GM18858 (cell line): ENCODE data around the gene FCN2.
"Not testable (repeated sequence)": the region's sequence is repeated elsewhere in the genome, so short reads cannot be mapped to it uniquely, and the experiment has no call there.

Experiments
- ATAC-seq: cut with Tn5 transposase; IDR thresholded peaks from one replicate; pipeline ENCODE4 v1.9.1; 2021; ENCODE audit not compliant: unreplicated experiment

The FCN2 gene

DNA sequence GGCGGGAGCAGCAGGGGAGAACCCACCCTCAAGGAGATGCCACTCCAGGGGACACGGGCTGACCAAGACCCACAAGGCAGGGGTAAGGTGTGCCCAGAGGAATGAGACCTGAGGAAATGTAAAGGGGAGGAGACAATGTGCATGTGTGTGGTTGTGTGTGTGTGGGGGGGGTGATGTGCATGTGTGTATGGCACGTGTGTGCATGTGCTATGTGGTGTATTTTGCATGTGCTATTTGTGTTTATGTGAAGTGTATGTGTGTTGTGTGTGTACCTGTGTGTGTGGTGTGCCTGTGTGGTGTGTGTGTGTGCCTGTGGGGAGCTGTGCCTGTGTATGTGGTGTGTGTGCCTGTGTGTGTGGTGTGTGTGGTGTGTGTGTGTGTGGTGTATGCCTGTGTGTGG lies 33.5 kb upstream of the FCN2 start:
- ATAC-seq: no peak

DNA sequence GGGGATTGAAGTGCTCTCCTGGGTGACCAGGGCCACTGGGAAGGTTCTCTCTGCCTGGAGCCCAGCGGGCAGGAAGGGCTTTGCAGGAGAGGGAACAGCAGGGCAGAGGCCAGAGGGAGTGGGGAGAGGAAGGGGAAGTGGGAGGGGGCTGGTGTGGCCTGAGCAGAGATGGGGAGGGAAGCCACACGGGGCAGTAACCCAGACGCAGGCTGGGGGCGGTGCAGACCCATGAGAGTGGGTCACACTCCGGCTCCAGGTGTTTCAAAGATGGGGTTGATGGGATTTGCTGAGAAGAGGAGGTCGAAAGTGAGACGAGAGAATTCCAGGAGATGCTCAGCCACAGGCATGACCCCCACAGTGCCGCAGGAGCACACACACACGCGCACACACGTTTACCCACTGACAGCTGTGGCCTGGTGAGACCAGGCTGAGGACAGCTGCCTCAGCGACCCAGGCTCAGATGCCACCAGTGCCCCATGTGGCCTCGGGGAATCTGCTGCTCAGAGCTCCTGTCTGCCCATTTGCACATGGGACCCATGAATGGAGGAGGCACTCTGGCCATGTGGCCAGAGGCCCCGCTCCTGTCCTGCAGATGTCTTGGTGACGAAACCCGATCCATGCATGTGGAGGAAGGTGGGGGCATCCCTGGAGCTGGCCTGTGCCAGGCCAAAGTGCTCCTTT lies 32.7 kb upstream of the FCN2 start:
- ATAC-seq: no peak

DNA sequence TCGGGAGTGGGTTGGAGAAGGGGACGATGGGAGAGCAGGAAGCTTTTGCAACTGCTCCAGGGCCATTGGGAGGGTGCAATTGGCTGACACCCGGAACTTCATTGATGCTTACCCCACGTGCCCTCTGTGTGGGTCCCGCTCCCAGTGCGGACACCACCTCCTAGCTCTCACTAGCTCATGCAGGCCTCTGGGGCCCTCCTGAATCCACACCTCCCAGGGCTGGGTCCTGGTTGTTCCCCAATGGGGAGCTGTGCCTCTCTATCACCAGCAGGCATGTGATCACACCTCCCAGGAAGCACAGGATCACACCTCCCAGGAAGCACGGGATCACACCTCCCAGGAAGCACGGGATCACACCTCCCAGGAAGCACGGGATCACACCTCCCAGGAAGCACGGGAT lies 32.1 kb upstream of the FCN2 start:
- ATAC-seq: no peak

DNA sequence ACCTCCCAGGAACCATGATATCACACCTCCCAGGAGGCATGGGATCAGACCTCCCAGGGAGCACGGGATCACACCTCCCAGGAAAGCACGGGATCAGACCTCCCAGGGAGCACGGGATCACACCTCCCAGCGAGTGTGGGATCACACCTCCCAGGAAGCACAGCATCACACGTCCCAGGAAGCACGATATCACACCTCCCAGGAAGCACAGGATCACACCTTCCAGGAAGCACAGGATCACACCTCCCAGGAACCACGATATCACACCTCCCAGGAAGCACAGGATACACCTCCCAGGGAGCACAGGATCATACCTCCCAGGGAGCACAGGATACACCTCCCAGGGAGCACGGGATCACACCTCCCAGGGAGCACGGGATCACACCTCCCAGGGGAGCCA lies 30.0 kb upstream of the FCN2 start:
- no peak for ATAC-seq

DNA sequence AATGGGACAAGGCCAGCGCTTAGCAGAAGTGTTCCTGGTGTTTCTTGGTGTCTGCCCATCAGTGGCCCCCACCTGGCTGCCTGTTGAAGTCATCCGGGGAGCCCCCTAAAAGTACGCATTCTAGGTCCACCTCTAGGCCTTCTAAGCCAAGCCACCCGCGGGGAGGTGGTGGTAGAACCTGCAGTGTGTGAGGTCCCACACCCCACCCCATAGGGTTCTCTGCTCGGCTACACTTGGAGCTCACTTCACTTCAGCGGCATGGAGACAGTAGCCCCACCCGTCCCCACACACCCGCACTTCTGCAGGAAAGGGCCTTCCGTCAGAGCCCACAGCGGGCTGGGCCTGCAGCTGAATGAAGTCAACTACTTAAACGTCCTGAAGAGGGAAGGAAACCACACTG lies 29.6 kb upstream of the FCN2 start:
- no peak for ATAC-seq

DNA sequence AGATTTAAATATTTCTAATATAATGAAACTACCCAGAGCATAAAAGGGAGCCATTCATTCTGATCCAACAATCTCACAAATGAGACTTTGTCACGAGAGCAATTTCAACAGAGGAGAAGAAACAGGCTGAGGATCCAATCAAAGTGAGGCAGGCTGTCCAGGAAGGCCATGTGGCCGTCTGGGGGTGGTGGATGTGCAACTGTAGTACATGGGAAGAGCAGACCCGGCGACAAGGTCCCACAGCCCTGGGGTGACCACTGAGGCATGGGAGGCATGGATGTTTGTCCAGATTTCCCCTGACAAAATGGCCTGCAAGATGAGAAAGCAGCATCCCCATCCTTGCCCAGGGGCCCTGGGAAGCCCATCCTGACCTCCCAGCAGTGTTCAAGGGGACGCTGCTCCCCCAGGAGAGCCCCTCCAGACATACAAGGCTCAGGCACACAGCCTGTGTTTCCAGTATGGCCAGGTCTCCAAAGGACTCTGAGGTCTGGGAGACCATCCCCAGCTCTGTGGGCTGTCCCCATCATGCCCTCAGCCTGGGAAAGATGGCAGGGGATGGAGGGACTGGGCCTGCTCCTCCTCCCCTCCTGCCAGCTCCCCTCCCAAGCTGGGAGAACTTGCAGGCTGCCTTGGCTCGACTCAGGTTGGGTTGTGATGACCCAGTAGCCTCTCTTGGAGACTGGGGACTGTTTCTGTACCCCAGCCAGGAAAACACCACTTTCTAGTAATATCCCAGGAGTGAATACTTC lies 27.5 kb upstream of the FCN2 start:
- no peak for ATAC-seq

DNA sequence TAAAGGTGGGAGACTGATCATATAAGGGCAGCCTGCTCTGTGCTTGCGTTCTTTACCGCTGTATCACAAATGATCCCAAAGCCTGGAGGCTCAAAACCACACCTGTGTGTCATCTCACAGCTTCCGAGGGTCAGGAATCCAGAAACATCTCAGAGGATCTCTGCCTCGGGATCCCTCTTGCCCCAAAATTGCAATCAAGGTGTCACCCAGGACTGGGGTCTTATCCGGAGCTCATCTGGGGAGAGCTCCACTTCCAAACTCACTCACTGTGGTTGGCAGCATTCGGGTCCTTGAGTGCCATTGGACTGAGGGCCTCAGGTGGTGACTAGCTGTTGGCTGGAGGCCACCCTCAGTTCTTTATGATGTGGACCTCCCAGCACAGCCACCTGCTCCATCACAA lies 26.7 kb upstream of the FCN2 start:
- ATAC-seq: no peak

DNA sequence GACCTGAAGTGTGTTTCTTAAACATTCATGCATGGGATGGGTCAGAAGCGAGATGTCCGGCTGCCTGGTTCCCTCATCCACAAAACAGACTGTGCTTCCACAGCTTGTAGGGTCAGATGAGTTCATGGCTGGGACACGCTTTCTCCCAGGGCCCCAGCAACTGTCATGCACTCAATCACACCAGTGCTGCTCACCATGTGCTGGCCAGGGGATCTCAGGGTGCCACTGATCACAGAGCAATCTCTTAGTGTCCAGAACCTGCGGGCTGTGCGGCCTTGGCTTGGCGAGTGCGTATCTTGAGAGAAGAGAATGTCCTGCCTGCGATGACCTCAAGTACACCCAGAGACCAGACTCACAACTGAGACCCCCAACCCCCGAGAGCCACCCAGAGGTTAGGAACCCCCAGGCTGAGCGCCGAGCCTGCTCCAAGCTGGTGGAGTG lies 26.0 kb upstream of the FCN2 start:
- no peak for ATAC-seq

DNA sequence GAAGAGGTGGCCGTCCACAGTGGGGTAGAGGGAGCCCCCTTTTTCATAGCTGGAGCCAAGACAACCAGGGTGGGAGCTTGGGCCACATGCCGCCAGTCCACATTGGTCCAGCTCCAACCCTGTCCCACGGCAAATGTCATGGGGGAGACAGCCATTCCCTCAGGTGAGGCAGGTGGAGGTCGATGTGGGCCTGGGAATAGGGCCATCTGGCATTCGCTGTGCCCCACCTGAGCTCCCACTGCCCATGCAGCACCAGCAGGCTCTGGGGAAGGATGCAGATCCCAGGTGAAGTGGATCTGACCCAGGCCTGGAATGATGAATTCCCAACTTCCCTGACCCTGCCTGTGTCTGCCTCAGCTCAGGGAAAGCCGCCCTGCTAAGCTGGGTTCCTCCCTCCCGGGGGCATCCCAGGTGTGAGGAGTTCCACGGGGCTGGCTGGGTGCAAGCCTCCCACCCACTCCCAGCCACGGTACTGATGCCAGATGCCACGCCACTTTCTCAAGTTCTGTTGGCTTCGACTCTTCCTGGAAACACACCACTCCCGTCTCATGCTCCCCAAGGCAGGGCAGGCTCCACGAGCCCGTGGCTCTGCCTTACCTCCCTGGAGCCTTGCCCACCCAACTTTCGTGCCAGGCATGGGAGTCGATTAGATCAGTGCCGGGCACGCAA lies 25.2 kb upstream of the FCN2 start:
- no peak for ATAC-seq

DNA sequence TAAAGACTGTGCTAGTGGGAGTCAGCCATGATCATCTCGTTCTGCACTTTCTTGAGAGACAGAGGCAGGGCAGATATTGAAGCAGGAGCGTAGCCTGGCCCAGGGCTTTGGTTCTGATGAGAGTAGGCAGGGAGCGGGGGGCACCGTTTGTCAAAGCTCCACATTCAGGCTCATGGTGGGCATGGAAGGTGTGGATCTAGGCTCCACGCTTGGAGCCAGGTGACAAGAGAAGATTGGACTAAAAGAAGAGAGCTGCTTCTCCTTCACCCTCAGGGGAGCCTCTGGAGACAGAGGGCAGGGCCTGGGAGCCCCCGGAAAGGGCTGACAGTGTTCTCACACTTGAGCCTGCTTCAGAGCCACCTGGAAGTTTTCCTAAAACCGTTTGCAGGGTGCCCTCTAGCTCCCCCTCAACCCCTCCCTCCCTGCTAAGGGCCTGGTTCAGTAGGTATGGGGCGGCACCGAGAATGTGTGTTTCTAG lies 24.7 kb upstream of the FCN2 start:
- no peak for ATAC-seq

DNA sequence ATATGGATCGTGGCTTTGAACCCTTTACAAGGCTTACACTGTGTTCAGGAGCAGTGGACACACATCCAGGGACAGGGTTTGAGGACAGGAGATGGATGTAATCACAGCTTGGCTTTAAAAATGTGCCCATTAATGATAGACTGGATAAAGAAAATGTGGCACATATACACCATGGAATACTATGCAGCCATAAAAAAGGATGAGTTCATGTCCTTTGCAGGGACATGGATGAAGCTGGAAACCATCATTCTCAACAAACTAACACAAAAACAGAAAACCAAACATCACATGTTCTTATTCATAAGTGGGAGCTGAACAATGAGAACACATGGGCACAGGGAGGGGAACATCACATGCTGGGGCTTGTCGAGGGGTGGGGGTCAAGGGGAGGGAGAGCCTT lies 23.2 kb upstream of the FCN2 start:
- not testable (repeated sequence) for ATAC-seq

DNA sequence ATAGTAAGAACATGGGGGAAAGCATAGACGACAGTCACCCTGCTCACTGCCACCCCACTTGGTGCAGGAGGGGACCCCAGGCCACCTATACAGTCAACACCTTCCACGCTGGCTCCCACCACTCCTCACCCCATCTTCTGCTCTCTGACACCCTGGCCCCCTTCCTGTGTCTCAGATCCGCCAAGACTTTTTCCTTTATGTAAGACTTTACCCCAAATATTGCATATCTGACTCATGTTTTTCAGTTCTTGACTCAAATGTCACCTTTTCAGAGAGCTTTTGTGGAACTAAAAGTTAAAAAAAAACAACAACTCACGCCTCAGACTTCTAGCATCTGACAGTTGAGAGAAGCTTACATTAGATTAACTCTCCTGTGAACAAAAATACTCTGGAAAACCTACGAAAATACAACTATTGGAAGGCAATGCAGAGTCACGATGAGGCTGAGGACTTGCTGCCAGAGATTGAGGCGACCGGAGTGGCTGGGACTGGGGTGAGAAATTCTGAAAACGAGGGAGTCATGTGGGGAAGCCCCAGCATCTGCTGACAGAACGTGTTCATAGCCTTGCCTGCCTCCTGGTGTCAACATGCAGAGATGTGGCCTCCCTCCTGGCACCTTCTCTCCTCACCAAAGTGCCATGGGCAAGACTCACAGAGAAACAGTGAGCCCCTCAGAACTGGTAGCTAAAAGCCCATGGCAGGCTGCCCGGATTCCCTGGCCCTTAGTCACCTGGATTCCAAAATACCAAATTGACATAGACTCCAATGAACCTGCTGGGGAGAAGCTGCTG lies 22.4 kb upstream of the FCN2 start:
- no peak for ATAC-seq

DNA sequence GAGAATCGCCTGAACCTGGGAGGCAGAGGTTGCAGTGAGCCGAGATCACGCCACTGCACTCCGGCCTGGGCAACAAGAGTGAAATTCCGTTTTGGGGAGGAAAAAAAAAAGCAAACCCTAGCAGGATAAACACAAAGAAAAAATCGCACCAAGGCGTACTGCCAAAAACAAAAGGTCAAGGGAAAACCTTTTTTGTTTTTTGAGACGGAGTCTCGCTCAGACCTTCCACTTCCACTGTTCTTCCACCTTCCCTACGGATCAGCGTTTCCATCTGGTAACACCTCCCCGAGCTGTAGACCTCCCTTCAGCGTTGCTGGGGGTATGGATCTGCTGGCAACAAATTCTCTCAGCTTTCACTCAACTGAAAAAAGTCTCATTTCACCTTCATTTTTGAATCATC lies 20.1 kb upstream of the FCN2 start:
- ATAC-seq: no peak

DNA sequence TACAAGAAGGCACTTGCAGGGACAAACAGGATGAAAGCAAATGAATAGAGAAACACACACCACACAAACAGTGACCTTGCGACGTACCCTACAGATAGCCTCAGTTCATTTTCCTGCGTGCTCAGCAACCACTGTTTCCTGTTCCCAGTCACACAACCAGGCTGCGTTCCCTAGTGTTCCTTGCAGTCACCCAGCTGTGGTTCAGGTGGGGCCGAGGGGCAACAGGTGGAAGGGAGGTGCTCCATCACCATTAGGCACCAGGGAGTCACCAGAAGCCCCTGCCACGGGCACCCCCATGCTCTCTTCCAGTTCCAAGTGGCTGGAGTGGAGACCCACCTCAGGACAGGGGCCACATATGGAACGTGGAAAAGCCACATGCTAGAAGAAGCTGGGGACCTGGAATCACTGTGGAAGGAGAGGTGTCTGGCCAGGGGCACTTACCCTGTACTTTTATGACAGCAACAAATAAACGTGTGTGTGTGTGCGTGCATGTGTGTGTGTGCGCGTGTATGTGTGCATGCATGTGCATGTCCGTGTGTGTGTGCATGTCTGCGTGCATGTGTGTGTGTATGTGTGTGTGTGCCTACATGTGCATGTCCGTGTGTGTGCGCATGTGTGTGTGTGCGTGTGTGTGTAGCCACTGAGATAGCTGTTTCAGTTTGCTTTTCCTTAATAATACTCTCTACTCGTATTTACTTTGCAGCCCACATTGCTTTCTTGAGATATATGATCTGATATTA lies 18.8 kb upstream of the FCN2 start:
- ATAC-seq: no peak

DNA sequence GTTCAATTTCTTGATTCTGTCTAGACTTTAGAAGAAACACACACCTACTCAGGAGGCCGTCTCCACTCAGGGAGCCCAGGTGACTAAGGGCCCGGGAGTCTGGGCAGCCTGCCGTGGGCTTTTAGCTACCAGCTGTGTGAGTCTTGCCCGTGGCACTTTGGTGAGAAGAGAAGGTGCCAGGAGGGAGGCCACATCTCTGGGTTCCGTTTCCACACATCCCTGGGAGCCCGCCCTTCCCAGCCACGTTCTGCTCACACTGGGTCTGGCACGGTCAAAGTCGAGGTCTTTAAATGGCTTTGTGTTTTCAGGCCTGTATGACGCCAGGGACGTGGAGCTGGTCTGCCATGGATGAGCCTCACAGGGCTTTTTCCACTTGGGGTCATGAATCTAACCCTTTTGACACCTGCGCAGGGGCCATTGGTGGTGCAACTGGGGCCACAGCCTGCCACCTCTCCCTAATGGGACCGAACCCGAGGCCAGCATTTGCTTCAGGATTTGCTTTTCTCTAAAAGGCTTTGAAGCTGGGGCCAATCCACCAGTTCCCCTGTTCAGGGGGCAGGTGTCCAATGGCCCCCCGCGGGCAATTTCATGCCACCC lies 17.2 kb upstream of the FCN2 start:
- no peak for ATAC-seq

DNA sequence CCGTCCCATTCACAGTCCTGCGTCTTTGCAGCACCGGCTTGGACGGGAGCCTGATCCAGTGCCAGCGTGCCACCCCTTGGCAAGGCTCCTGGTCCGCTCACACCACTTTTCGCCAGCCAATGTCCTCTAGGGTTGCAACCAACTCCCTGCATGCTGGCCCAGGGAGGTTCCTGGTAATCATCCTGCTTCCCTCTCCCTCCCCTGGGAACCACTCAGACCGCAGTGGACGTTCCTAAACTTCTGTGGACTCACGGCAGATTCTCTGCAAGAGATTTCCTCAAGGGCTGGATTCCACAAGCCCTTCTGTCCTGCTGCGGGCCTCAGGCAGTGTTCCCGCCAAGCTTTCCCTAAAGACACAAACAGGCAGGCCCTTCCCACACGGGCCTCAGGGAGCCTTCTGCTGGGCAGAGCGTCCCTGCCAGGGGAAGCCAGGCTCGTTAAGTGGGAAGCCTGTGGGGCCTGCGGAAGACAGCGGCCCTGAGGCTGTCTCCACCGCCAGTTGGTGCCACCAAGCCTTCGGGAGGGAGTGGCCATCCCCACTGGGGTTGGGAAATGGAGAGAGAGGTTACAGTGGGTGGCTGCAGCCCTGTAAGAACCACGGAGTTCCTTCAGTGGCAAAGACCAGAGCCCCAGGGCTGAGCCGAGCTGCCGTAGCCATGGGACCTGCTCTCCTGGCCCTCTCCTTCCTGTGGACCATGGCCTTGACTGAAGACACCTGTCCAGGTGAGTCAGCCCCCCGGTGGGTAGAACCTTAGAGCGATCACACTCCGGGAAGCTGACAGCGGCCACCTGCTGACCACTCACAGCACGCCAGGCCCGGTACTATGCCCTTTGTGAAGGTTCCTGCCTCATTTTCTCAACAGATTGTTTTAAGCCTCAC lies 16.4 kb upstream of the FCN2 start:
- ATAC-seq: no peak

DNA sequence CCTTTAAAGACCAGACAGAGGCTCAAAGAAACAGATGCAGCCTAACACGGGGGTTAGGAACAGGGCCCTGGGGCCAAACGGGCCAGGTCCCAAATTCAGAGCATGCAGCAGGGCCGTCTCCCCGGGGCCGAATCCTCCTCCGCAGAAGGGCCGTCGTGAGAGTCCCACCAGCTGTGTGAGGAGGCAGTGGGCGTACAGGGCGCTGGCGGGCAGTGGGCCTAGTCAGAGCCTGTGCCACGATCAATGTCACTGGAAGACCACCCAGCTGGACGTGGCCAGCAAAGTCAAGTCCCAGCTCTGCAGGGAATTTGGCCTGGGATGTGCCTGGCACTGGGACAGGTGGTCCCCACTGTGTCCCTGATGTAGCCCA lies 15.8 kb upstream of the FCN2 start:
- no peak for ATAC-seq

DNA sequence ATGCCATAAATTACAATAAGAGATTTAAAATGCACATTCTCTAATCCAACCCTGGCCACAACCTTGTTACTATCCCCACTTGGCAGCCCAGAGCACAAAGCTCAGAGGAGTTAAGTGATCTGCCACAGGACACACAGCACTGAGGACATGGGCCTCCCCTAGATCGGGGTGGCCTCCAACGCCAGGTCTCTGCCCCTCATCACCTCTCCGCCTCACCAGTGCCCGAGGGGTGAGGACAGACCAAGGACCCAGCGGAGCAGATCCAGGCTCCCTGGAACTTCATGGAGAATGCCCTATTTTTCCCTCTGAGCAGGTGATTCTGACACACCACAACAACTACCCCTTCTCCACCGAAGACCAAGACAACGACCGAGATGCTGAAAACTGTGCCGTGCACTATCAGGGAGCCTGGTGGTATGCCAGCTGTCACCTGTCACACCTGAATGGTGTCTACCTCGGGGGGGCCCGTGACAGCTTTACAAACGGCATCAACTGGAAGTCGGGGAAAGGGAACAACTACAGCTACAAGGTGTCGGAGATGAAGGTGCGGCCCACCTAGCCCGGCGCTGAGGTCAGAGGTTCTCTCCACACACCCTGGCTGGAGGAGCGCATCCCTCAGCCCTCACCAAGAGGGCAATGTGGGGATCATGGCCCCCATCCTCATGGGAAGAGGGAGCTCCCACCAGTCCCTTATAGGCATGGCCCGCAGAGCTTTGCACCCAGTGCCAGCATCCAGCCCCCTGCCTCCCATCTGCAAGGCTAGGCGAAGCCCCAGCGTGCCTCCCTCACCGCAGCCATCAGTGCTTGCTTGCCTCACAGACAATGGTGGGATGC lies 12.5 kb upstream of the FCN2 start:
- no peak for ATAC-seq
